AG09309 (cell line): Measurements from ENCODE around the gene RAB17.
"Not testable (repeated sequence)": the region's sequence is repeated elsewhere in the genome, so short reads cannot be mapped to it uniquely, and the experiment has no call there.

Experiments used
- DNase-seq: peaks from one replicate; pipeline ENCODE4 v3.0.0-alpha.2; 2010; ENCODE audit warnings: low read depth
- H3K4me3 ChIP-seq: 2 replicates; pipeline ENCODE4 v1.5.1; 2011; ENCODE audit warnings: mild to moderate bottlenecking, low read depth, low read length, moderate library complexity; ENCODE audit not compliant: control insufficient read depth
- CTCF ChIP-seq: IDR thresholded peaks from 2 replicates; pipeline ENCODE4 v1.5.1; 2011; ENCODE audit warnings: mild to moderate bottlenecking, low read depth, low read length, inconsistent platforms; ENCODE audit not compliant: insufficient read depth, control insufficient read depth; ENCODE audit errors: missing control alignments

Gene RAB17

DNA sequence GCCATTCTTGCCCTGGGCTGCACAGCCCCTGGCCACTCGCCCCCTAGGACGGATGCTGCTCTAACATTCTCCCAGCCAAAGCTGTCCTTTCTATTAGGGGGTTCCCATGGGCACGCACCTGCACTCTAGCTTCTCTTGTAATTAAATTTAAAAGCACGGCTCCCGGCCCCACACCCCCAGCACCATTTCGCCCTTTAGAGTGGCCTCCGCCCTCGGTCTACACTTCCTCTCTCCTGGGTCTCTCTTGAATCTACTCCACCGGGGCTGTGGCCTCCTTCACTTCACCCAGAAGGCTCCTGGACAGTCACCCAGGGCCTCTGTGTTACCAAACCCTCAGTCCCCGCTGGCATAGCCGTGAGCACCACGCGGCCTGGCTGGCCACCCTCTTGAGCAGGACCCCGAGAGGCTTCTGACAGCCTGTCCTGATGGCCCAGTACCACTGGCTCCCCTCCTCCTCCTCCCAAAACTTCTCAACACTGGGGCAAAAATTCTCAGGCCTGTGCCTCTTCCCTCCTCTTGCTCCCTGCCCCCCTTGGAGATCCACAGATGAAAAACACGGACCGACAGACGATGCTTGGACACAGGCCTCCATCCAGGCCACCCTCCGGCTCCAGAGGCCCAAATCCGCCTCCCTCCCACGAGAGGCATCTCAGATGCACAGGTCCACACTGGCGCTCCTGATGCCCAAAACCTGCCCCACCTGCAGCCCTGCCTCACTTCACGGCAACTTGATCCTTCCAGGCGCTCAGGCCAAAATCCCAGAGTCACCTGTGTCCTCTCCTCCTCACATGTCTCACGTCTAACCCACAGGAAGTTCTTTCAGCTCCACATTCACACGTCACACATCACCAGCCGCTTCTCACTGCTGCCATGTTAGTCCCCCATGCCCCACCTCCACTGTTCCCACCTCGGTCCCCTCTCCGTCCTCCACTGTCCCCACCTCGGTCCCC is 6.9 kb upstream of the RAB17 start:
- no peak overlapping the region for H3K4me3 ChIP-seq
- no peak for DNase-seq
- no peak for TF ChIP-seq CTCF

- H3K4me3 ChIP-seq = no peak overlapping the region
- TF ChIP-seq CTCF = no peak
- no peak for DNase-seq
Observed at GRCh38 chr2:237596520-237597195, 6.1 kb upstream of the RAB17 start.

GRCh38 chr2:237595829-237596519 is 5.4 kb upstream of the RAB17 start:
- not testable (repeated sequence) for DNase-seq, H3K4me3 ChIP-seq

DNA sequence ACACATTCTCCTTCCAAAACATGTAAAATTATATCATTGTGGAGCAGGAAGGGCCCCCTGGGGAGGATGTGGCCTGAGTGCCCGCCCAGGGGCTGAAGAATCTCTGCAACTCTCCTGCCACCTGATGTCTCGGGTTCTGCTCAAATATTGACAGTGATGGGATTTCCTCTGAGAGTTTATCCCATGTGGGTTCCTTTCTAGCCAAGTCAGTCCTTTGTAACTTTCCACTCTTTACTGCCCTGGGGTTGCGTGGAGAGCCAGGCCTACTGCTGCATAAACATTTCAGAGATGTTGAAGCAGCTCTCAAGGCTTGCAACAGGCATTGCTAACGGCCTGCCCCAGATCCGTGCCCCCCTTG is 4.0 kb upstream of the RAB17 start:
- no peak for DNase-seq
- no peak for TF ChIP-seq CTCF
- H3K4me3 ChIP-seq = no peak overlapping the region

- TF ChIP-seq CTCF = no peak
- H3K4me3 ChIP-seq = no peak overlapping the region
- DNase-seq = no peak
Observed at GRCh38 chr2:237593596-237594320, 3.2 kb upstream of the RAB17 start.

- TF ChIP-seq CTCF = no peak
Observed at GRCh38 chr2:237593036-237593435, 2.5 kb upstream of the RAB17 start.

More at GRCh38 chr2:237593036-237593435, 2.5 kb upstream of the RAB17 start:
- H3K4me3 ChIP-seq = no peak overlapping the region
- no peak for DNase-seq
